Left lung (tissue), 10 donors: ENCODE measurements around the gene WRAP73. TPM values are rescaled to one million over a fixed set of nuclear protein-coding genes. Genes with fewer than 3 reads are reported as not detected.

ENCODE experiments used
- ATAC-seq: fragments of 200-7000 bp; cut with Tn5 transposase; one replicate; pipeline ENCODE4 v1.9.1; 2020; ENCODE audit warnings: moderate library complexity
- DNase-seq, 4 donors: peaks; one replicate each; pipeline ENCODE4 v3.0.0-alpha.2; 2013 to 2020
- H3K27ac ChIP-seq, 2 donors: fragments of 200-600 bp; sonication (generic) in 1 of 2; one replicate each; pipeline versions ENCODE4 v1.5.0 to v1.8.0; 2020 to 2021
- H3K27me3 ChIP-seq, 2 donors: fragments of 200-600 bp; sonication (generic) in 1 of 2; one replicate each; pipeline versions ENCODE4 v1.5.0 to v1.8.0; 2020 to 2021
- H3K36me3 ChIP-seq, 2 donors: fragments of 200-600 bp; sonication (generic) in 1 of 2; one replicate each; pipeline versions ENCODE4 v1.5.0 to v1.8.0; 2020 to 2021
- H3K4me1 ChIP-seq, 2 donors: fragments of 200-600 bp; one replicate each; pipeline ENCODE4 v1.8.0; 2021
- H3K4me3 ChIP-seq, 2 donors: fragments of 200-600 bp; sonication (generic) in 1 of 2; one replicate each; pipeline versions ENCODE4 v1.5.0 to v1.8.0; 2020 to 2021; ENCODE audit warnings: mild to moderate bottlenecking in 1 of 2
- H3K9me3 ChIP-seq, 2 donors: fragments of 200-600 bp; sonication (generic) in 1 of 2; one replicate each; pipeline versions ENCODE4 v1.5.0 to v1.8.0; 2020 to 2021
- CTCF ChIP-seq, 2 donors: fragments of 200-600 bp; sonication (generic) in 1 of 2; IDR thresholded peaks; one replicate each; pipeline versions ENCODE4 v1.5.0 to v1.8.0; 2021; ENCODE audit warnings: antibody characterized with exemption in 2 of 2
- intact Hi-C, 2 donors: fragments of 100-400 bp; cut with DNase I; formaldehyde crosslinking; loops; one replicate each; pipeline versions ENCODE4 v1.11.2 to v1.14.2; 2022
- polyA plus RNA-seq, 6 donors: library from polyadenylated mRNA; unstranded; fragments of 120-200 nt; gene quantifications; one replicate each; pipeline ENCODE4 v1.2.1, GENCODE V29; 2013; ENCODE audit not compliant: insufficient read length in 6 of 6
- total RNA-seq, 2 donors: library from RNA; stranded (reverse); fragmentation: NEBNext Ultra II Directional; extraction: Animal tissue kit (Norgen Biotek cat#: 25700); gene quantifications; one replicate each; pipeline ENCODE4 v1.2.1, GENCODE V29; 2021
- donor health status: DM: no; HTN: yes; CAD: no.
- donor health status: DM: no; HTN: no; CAD: no.

WRAP73 gene
- total and polyA plus RNA-seq, 8 donors: 14.3 to 23.1 (median 16.0) TPM

- intact Hi-C loops: no loop called here
- Histone ChIP-seq H3K4me3 (no peak overlapping the region), H3K27ac (no peak overlapping the region), H3K9me3 (no peaks in the 10 kb centered on the region), H3K36me3 (no peaks in the 10 kb centered on the region), H3K27me3 (peaks cover 0 to 28% of the 10 kb centered on the region in 2 donors), H3K4me1 (peaks cover 0 to 38% of the 10 kb centered on the region in 2 donors)
- peak in 1 of 4 donors; percentile 48 for DNase-seq
- no peak for TF ChIP-seq CTCF (IDR thresholded peaks at IDR 0.05)
- ATAC-seq: no peak
These were observed 30.0 kb upstream of the WRAP73 start for GRCh38 chr1:3679799-3680453.

GRCh38 chr1:3679098-3679555 is 29.2 kb upstream of the WRAP73 start:
- intact Hi-C loops: no loop called here
- H3K36me3 ChIP-seq: no peaks in the 10 kb centered on the region

GRCh38 chr1:3678361-3679097 is 28.6 kb upstream of the WRAP73 start:
- intact Hi-C loops: no loop called here
- H3K36me3 ChIP-seq: no peaks in the 10 kb centered on the region
- peaks cover 0 to 31% of the 10 kb centered on the region in 2 donors for H3K4me1 ChIP-seq
- H3K9me3 ChIP-seq: no peaks in the 10 kb centered on the region
- H3K4me3 ChIP-seq: no peak overlapping the region
- DNase-seq: peak in 1 of 4 donors; percentile 83
- H3K27ac ChIP-seq: peak overlapping the region in 1 of 2 donors; percentile 89
- TF ChIP-seq CTCF (IDR thresholded peaks at IDR 0.05): no peak
- peaks cover 0 to 25% of the 10 kb centered on the region in 2 donors for H3K27me3 ChIP-seq
- no peak for ATAC-seq

More at GRCh38 chr1:3679098-3679555, 29.2 kb upstream of the WRAP73 start:
- H3K27me3 ChIP-seq: peaks cover 0 to 25% of the 10 kb centered on the region in 2 donors
- DNase-seq (peak in 1 of 4 donors; percentile 76), ATAC-seq (no peak)
- H3K4me1 ChIP-seq: peaks cover 0 to 36% of the 10 kb centered on the region in 2 donors
- H3K27ac ChIP-seq: peak overlapping the region in 1 of 2 donors; percentile 89
- H3K9me3 ChIP-seq: no peaks in the 10 kb centered on the region
- H3K4me3 ChIP-seq: no peak overlapping the region
- no peak for TF ChIP-seq CTCF (IDR thresholded peaks at IDR 0.05)

- Histone ChIP-seq H3K4me3 (no peak overlapping the region), H3K27me3 (peaks cover 0 to 32% of the 10 kb centered on the region in 2 donors), H3K4me1 (peaks cover 0 to 31% of the 10 kb centered on the region in 2 donors), H3K27ac (peak overlapping the region in 1 of 2 donors; percentile 89), H3K36me3 (no peaks in the 10 kb centered on the region), H3K9me3 (no peaks in the 10 kb centered on the region)
- DNase-seq (peak in 1 of 4 donors; percentile 78), ATAC-seq (no peak)
- intact Hi-C loops: no loop called here
- TF ChIP-seq CTCF (IDR thresholded peaks at IDR 0.05): no peak
These were observed 27.6 kb upstream of the WRAP73 start for GRCh38 chr1:3677484-3677883.
